Mammary epithelial cell (primary cell): Measurements from ENCODE around the gene GRP.

Source experiments
- CTCF ChIP-seq, 2 donors: IDR thresholded peaks in 1 of 2; conservative IDR thresholded peaks in 1 of 2; 2 replicates each; pipeline ENCODE4 v1.5.1; 2011 to 2012; ENCODE audit warnings: inconsistent platforms in 2 of 2, low read length in 2 of 2, mild to moderate bottlenecking in 2 of 2, control low read depth in 1 of 2, low read depth in 1 of 2; ENCODE audit not compliant: insufficient read depth in 1 of 2; ENCODE audit errors: extremely low read depth in 1 of 2
- EZH2 ChIP-seq: IDR thresholded peaks from 2 replicates; pipeline ENCODE4 v1.6.1; 2012; ENCODE audit warnings: low read length, inconsistent platforms, borderline replicate concordance

GRCh38 chr18:59189746-59190145 lies 30.2 kb upstream of the GRP start:
- TF ChIP-seq CTCF (conservative IDR thresholded peaks at IDR 0.05 in 1 of 2, IDR thresholded peaks at IDR 0.05 in 1 of 2; ENCODE audit: extremely low read depth in 1 of 2, insufficient read depth in 1 of 2, low read depth in 1 of 2, low read length in 2 of 2) (no peak), EZH2 (no peak)
